ENCODE results near the gene CDKN2AIP.

The CDKN2AIP gene

GRCh38 chr4:183411291-183411861 is 33.1 kb upstream of the CDKN2AIP start:
- Histone ChIP-seq H3K36me3 (ENCODE audit: low read length) (no peaks in the 10 kb centered on the region), H3K9me2 (replicated peaks; ENCODE audit: insufficient read depth, low read length) (no peaks in the 10 kb centered on the region), H3F3A (ENCODE audit: insufficient read depth) (no peaks in the 10 kb centered on the region), H4K20me1 (ENCODE audit: low read depth, low read length) (no peaks in the 10 kb centered on the region), H3K27ac (ENCODE audit: low read depth, low read length) (no peak overlapping the region), H3K4me2 (ENCODE audit: low read depth, low read length, poor library complexity, severe bottlenecking) (no peak overlapping the region), H2AFZ (ENCODE audit: low read depth, low read length, severe bottlenecking) (no peak overlapping the region), H3K79me2 (ENCODE audit: insufficient read depth, low read length) (no peaks in the 10 kb centered on the region), H3K9me3 (ENCODE audit: insufficient read depth, low read length) (no peaks in the 10 kb centered on the region), H3K27me3 (ENCODE audit: low read length) (no peaks in the 10 kb centered on the region), H3K9ac (ENCODE audit: low read length) (no peak overlapping the region), H3K4me3 (ENCODE audit: insufficient read depth, low read length, poor library complexity, severe bottlenecking) (no peak overlapping the region)
- TF ChIP-seq CTCF (IDR thresholded peaks at IDR 0.05; ENCODE audit: insufficient read depth, low read length, poor library complexity, severe bottlenecking): no peak
- no peak for TF ChIP-seq EZH2phosphoT487 (conservative IDR thresholded peaks at IDR 0.05; ENCODE audit: low read length)

DNA sequence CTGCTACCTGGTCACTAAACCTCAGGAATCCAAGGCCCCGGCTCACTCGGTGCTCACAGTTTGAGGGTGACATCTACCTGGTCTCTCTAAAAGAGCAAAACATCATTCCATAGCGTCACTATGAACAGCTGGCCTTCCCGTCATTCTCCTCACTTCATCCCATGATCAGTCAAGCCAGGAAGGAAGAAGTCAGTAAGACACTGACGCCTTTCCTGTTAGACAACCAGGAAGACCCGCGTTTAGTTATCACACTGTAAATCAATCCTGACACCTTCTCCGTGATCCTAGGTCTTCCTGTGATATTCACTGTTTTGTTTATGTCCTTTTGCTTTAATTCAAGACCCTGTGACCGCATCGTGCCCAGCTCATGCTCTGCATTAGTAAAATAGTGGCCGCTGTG is 31.6 kb upstream of the CDKN2AIP start:
- Histone ChIP-seq H3K4me3 (ENCODE audit: insufficient read depth, low read length, poor library complexity, severe bottlenecking) (no peak overlapping the region), H3K27ac (ENCODE audit: low read depth, low read length) (no peak overlapping the region), H3K9me2 (replicated peaks; ENCODE audit: insufficient read depth, low read length) (no peaks in the 10 kb centered on the region), H2AFZ (ENCODE audit: low read depth, low read length, severe bottlenecking) (no peak overlapping the region), H3K79me2 (ENCODE audit: insufficient read depth, low read length) (no peaks in the 10 kb centered on the region), H4K20me1 (ENCODE audit: low read depth, low read length) (no peaks in the 10 kb centered on the region), H3K36me3 (ENCODE audit: low read length) (no peaks in the 10 kb centered on the region), H3K9me3 (ENCODE audit: insufficient read depth, low read length) (no peaks in the 10 kb centered on the region), H3K4me2 (ENCODE audit: low read depth, low read length, poor library complexity, severe bottlenecking) (no peak overlapping the region), H3K27me3 (ENCODE audit: low read length) (no peaks in the 10 kb centered on the region), H3F3A (ENCODE audit: insufficient read depth) (no peaks in the 10 kb centered on the region), H3K9ac (ENCODE audit: low read length) (no peak overlapping the region)
- TF ChIP-seq CTCF (IDR thresholded peaks at IDR 0.05; ENCODE audit: insufficient read depth, low read length, poor library complexity, severe bottlenecking): no peak
- TF ChIP-seq EZH2phosphoT487 (conservative IDR thresholded peaks at IDR 0.05; ENCODE audit: low read length): no peak

DNA sequence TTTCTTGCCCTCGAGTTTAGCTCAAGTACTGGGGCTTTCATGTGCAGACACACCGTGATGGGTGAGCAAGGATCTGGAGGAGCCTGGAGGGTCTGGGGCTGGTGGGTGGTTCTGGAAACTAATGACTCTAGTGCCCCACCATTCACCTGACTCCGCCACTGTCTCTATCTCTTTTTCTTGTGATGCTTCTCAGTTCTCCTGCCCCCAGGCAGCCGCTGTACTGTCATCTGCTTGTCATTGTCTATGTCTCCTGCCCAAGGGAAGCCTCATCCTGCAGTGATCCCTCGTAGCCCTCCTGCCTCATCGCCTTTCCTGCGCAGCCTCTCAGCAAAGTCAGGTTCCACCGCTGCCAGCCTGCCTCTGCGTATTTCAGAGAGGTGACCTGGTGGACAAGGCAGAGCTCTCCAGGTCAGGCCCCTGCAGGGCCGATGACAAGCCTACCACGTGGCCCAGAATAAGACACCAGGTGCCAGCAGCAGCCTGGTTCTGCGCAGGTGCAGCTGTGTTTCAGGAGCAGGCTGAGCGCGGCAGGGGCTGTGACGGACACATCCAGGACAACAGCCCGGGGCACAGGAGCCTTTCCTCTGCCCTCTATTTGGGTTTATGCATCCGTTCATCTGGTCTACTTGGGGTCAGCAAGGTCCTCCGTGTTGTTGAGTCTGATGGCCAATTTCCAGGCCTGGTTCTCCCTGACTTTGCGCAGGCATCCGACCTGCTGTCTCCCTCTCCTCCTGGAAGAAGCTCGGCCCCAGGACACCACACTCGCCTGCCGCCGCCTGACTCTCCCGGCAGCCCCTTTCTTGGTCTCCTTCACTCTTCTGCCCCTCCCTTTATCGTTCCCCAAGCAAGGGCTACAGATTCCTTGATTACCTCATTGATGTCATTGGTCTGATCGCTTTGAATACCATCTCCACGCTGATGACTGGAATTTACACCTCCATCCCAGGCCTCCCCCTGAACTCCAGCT is 30.9 kb upstream of the CDKN2AIP start:
- Histone ChIP-seq H3K4me3 (ENCODE audit: insufficient read depth, low read length, poor library complexity, severe bottlenecking) (no peak overlapping the region), H3K4me2 (ENCODE audit: low read depth, low read length, poor library complexity, severe bottlenecking) (no peak overlapping the region), H3K27ac (ENCODE audit: low read depth, low read length) (no peak overlapping the region), H2AFZ (ENCODE audit: low read depth, low read length, severe bottlenecking) (no peak overlapping the region), H3F3A (ENCODE audit: insufficient read depth) (no peaks in the 10 kb centered on the region), H3K9me3 (ENCODE audit: insufficient read depth, low read length) (no peaks in the 10 kb centered on the region), H4K20me1 (ENCODE audit: low read depth, low read length) (no peaks in the 10 kb centered on the region), H3K27me3 (ENCODE audit: low read length) (no peaks in the 10 kb centered on the region), H3K79me2 (ENCODE audit: insufficient read depth, low read length) (no peaks in the 10 kb centered on the region), H3K9ac (ENCODE audit: low read length) (no peak overlapping the region), H3K36me3 (ENCODE audit: low read length) (no peaks in the 10 kb centered on the region), H3K9me2 (replicated peaks; ENCODE audit: insufficient read depth, low read length) (no peaks in the 10 kb centered on the region)
- TF ChIP-seq CTCF (IDR thresholded peaks at IDR 0.05; ENCODE audit: insufficient read depth, low read length, poor library complexity, severe bottlenecking): no peak
- TF ChIP-seq EZH2phosphoT487 (conservative IDR thresholded peaks at IDR 0.05; ENCODE audit: low read length): no peak

Data from SU-DHL-6 (cell line).